Muscle of leg (tissue), 11 donors: ENCODE measurements around the gene SDK1. TPM values are rescaled to one million over a fixed set of nuclear protein-coding genes. Genes with fewer than 3 reads are reported as not detected.
A peak's percentile ranks its signal among the peaks of the same experiment; 100 is the strongest.

Experiments
- DNase-seq: peaks from one replicate; pipeline ENCODE4 v3.0.0; 2013
- H3K27ac ChIP-seq: one replicate; pipeline ENCODE4 v1.5.1; 2013; ENCODE audit warnings: mild to moderate bottlenecking, low read length, control low read depth
- H3K27me3 ChIP-seq: one replicate; pipeline ENCODE4 v1.6.1; 2013; ENCODE audit warnings: low read length; ENCODE audit not compliant: control insufficient read depth, insufficient read depth
- H3K36me3 ChIP-seq: one replicate; pipeline ENCODE4 v1.6.1; 2013; ENCODE audit warnings: low read length; ENCODE audit not compliant: control insufficient read depth, insufficient read depth
- H3K4me1 ChIP-seq: one replicate; pipeline ENCODE4 v1.6.1; 2013; ENCODE audit warnings: low read length; ENCODE audit not compliant: control insufficient read depth, insufficient read depth
- H3K4me3 ChIP-seq: one replicate; pipeline ENCODE4 v1.5.1; 2013; ENCODE audit warnings: low read length, control low read depth
- H3K9me3 ChIP-seq: replicated peaks from 2 replicates; pipeline ENCODE4 v1.6.1; 2013; ENCODE audit warnings: low read depth, low read length; ENCODE audit not compliant: control insufficient read depth
- WGBS: methylation state at CpG from one replicate; pipeline ENCODE4 v1.1.5; 2013; ENCODE audit warnings: missing lambda C conversion rate; ENCODE audit not compliant: insufficient coverage; 5-methylcytosine and 5-hydroxymethylcytosine counted together
- polyA plus RNA-seq, 8 donors: library from polyadenylated mRNA; unstranded; fragments of 120-200 nt; gene quantifications; one replicate each; pipeline versions ENCODE4 v1.2.1 to v1.2.3, GENCODE V29; 2013; ENCODE audit warnings: inconsistent platforms in 1 of 8, low replicate concordance in 1 of 8; ENCODE audit not compliant: insufficient read length in 8 of 8, insufficient read depth in 1 of 8
- total RNA-seq: library from RNA; stranded (reverse); fragments of 120-200 nt; gene quantifications from one replicate; pipeline ENCODE4 v1.2.4, GENCODE V29; 2013

SDK1 gene
- total and polyA plus RNA-seq, 9 donors: 2.3 to 6.4 (median 3.6) TPM

GRCh38 chr7:4072161-4072925 is 771.3 kb downstream of the SDK1 start:
- peaks cover 6% of the 10 kb centered on the region for H3K4me1 ChIP-seq
- no peak overlapping the region for H3K4me3 ChIP-seq
- no peaks in the 10 kb centered on the region for H3K27me3 ChIP-seq
- no peak overlapping the region for H3K27ac ChIP-seq
- H3K9me3 ChIP-seq: no peaks in the 10 kb centered on the region
- H3K36me3 ChIP-seq: no peaks in the 10 kb centered on the region
- peak; percentile 11 for DNase-seq
- 72% methylated on average over 16 of the region's 20 CpGs for WGBS

- no peak overlapping the region for H3K27ac ChIP-seq
These were observed 772.0 kb downstream of the SDK1 start for GRCh38 chr7:4073052-4073451.

GRCh38 chr7:4073750-4074149 is 772.7 kb downstream of the SDK1 start:
- no peak for DNase-seq
- Histone ChIP-seq H3K4me1 (peaks cover 6% of the 10 kb centered on the region), H3K27ac (no peak overlapping the region), H3K9me3 (no peaks in the 10 kb centered on the region), H3K4me3 (no peak overlapping the region), H3K36me3 (no peaks in the 10 kb centered on the region), H3K27me3 (no peaks in the 10 kb centered on the region)
- 63% methylated on average over 4 of the region's 13 CpGs for WGBS

More at GRCh38 chr7:4073052-4073451, 772.0 kb downstream of the SDK1 start:
- no peak for DNase-seq
- Histone ChIP-seq H3K27me3 (no peaks in the 10 kb centered on the region), H3K4me1 (peaks cover 6% of the 10 kb centered on the region), H3K9me3 (no peaks in the 10 kb centered on the region), H3K4me3 (no peak overlapping the region), H3K36me3 (no peaks in the 10 kb centered on the region)
- WGBS: 55% methylated on average over 6 of the region's 10 CpGs

GRCh38 chr7:4074407-4074806 is 773.4 kb downstream of the SDK1 start:
- H3K27me3 ChIP-seq: no peaks in the 10 kb centered on the region
- no peak overlapping the region for H3K4me3 ChIP-seq
- no peak overlapping the region for H3K27ac ChIP-seq
- peaks cover 6% of the 10 kb centered on the region for H3K4me1 ChIP-seq
- no peaks in the 10 kb centered on the region for H3K9me3 ChIP-seq
- no peak for DNase-seq
- no peaks in the 10 kb centered on the region for H3K36me3 ChIP-seq
- WGBS: 87% methylated on average over 6 of the region's 8 CpGs

GRCh38 chr7:4074994-4075393 is 773.9 kb downstream of the SDK1 start:
- no peaks in the 10 kb centered on the region for H3K9me3 ChIP-seq
- H3K4me3 ChIP-seq: no peak overlapping the region
- WGBS: no CpG with 5 or more reads among the region's 8 CpGs
- H3K27ac ChIP-seq: no peak overlapping the region
- H3K36me3 ChIP-seq: no peaks in the 10 kb centered on the region
- H3K4me1 ChIP-seq: peaks cover 8% of the 10 kb centered on the region
- no peak for DNase-seq
- no peaks in the 10 kb centered on the region for H3K27me3 ChIP-seq

GRCh38 chr7:4076701-4077294 is 775.7 kb downstream of the SDK1 start:
- WGBS: 88% methylated on average over 17 of the region's 19 CpGs
- no peak for DNase-seq

GRCh38 chr7:4077980-4078379 is 776.9 kb downstream of the SDK1 start:
- no peak for DNase-seq
- Histone ChIP-seq H3K9me3 (no peaks in the 10 kb centered on the region), H3K27ac (no peak overlapping the region), H3K27me3 (no peaks in the 10 kb centered on the region), H3K4me3 (no peak overlapping the region), H3K4me1 (peaks cover 3% of the 10 kb centered on the region), H3K36me3 (no peaks in the 10 kb centered on the region)
- WGBS: 95% methylated on average over 5 of the region's 8 CpGs

More at GRCh38 chr7:4076701-4077294, 775.7 kb downstream of the SDK1 start:
- Histone ChIP-seq H3K4me1 (peaks cover 8% of the 10 kb centered on the region), H3K27me3 (no peaks in the 10 kb centered on the region), H3K4me3 (no peak overlapping the region), H3K36me3 (no peaks in the 10 kb centered on the region), H3K27ac (no peak overlapping the region), H3K9me3 (no peaks in the 10 kb centered on the region)

- H3K36me3 ChIP-seq: no peaks in the 10 kb centered on the region
- H3K27me3 ChIP-seq: no peaks in the 10 kb centered on the region
- DNase-seq: no peak
- H3K4me3 ChIP-seq: no peak overlapping the region
- no peaks in the 10 kb centered on the region for H3K9me3 ChIP-seq
- 62% methylated on average over 7 of the region's 13 CpGs for WGBS
- peaks cover 3% of the 10 kb centered on the region for H3K4me1 ChIP-seq
- H3K27ac ChIP-seq: no peak overlapping the region
These were observed 777.5 kb downstream of the SDK1 start for GRCh38 chr7:4078580-4078979.

GRCh38 chr7:4079366-4079765 is 778.3 kb downstream of the SDK1 start:
- no peak for DNase-seq
- Histone ChIP-seq H3K4me3 (no peak overlapping the region), H3K4me1 (peaks cover 3% of the 10 kb centered on the region), H3K27ac (no peak overlapping the region), H3K36me3 (no peaks in the 10 kb centered on the region), H3K9me3 (no peaks in the 10 kb centered on the region), H3K27me3 (no peaks in the 10 kb centered on the region)
- 87% methylated on average over 8 of the region's 11 CpGs for WGBS

GRCh38 chr7:4079956-4080355 is 778.9 kb downstream of the SDK1 start:
- Histone ChIP-seq H3K27ac (no peak overlapping the region), H3K4me3 (no peak overlapping the region), H3K4me1 (peaks cover 3% of the 10 kb centered on the region), H3K27me3 (no peaks in the 10 kb centered on the region), H3K9me3 (no peaks in the 10 kb centered on the region), H3K36me3 (no peaks in the 10 kb centered on the region)
- 57% methylated on average over 11 of the region's 13 CpGs for WGBS
- peak; percentile 28 for DNase-seq
